ENCODE measurements around the gene MAP3K5.

Gene MAP3K5

DNA sequence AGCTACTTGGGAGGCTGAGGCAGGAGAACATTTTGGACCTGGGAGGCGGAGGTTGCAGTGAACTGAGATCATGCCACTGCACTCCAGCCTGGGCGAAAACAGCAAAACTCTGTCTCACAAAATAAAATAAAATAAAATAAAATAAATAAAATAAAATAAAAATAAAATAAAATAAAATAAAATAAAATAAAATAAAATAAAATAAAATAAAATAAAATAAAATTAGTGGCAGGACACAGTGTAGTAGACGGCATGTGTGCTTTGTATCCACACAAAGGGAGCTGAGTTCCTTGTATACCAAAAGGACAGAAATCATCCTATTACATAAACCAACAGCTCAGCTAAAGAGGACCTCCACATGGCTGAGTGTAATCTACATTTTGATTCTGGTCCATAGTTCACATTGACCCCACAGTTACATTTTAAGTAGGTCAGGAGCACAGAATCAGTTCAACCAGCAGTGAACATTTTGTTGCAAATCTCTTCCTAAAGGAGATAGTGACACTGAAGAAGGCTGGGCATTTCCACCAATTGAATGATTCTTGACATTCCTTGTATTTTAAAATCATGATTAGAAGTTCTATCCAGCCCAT is 150.3 kb downstream of the MAP3K5 start:
- H3K4me2 ChIP-seq: 0 out of 22 replicates have a peak overlapping the region, but pooled peaks of 2 of the 11 experiments have one; percentile 9 to 23
- H3K9me3 ChIP-seq (replicated peaks in 1 of 11): no peaks in the 10 kb centered on the region
- peaks cover 0 to 72% (median 6%) of the 10 kb centered on the region in 11 experiments; a peak in 13 of 22 replicates for H3K36me3 ChIP-seq
- no peaks in the 10 kb centered on the region for H4K20me1 ChIP-seq
- peaks cover 0 to 25% (median 3%) of the 10 kb centered on the region in 10 experiments; a peak in 9 of 20 replicates for H3K4me1 ChIP-seq
- no peak overlapping the region for H3K4me3 ChIP-seq
- no peak overlapping the region; a peak in 1 of 22 replicates for H3K9ac ChIP-seq
- no peaks in the 10 kb centered on the region for H3K27me3 ChIP-seq
- TF ChIP-seq Cebpa-rat (IDR thresholded peaks at IDR 0.05): no peak
- no peak overlapping the region for H3K27ac ChIP-seq

DNA sequence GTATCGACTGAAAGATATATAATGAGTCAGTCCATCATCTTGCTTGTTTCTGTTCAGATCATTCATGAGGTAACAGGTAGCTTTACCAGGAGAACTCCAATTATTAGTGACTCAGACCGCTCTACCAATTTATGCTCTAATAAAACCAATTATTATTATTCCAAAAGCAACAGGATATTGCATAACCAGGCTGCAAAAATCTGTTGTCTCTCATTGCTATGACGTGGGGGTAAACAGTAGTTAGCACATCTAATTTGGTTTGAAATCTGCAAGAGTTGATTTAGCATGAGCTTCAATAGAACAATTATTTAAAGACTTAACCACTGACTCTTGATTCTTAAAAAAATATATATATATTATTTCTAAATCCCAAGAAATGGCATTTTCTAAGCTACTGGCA is 151.1 kb downstream of the MAP3K5 start:
- no peaks in the 10 kb centered on the region for H3K27me3 ChIP-seq
- no peaks in the 10 kb centered on the region for H4K20me1 ChIP-seq
- H3K4me3 ChIP-seq: no peak overlapping the region
- H3K36me3 ChIP-seq: peaks cover 4 to 77% (median 14%) of the 10 kb centered on the region in 11 experiments; a peak in 18 of 22 replicates
- no peaks in the 10 kb centered on the region for H3K9me3 ChIP-seq (replicated peaks in 1 of 11)
- no peak for TF ChIP-seq Cebpa-rat (IDR thresholded peaks at IDR 0.05)
- no peak overlapping the region for H3K27ac ChIP-seq
- H3K9ac ChIP-seq: no peak overlapping the region
- peaks cover 0 to 23% (median 2%) of the 10 kb centered on the region in 10 experiments; a peak in 7 of 20 replicates for H3K4me1 ChIP-seq
- H3K4me2 ChIP-seq: peak overlapping the region in 1 of 11 experiments; percentile 23; a peak in 1 of 22 replicates

DNA sequence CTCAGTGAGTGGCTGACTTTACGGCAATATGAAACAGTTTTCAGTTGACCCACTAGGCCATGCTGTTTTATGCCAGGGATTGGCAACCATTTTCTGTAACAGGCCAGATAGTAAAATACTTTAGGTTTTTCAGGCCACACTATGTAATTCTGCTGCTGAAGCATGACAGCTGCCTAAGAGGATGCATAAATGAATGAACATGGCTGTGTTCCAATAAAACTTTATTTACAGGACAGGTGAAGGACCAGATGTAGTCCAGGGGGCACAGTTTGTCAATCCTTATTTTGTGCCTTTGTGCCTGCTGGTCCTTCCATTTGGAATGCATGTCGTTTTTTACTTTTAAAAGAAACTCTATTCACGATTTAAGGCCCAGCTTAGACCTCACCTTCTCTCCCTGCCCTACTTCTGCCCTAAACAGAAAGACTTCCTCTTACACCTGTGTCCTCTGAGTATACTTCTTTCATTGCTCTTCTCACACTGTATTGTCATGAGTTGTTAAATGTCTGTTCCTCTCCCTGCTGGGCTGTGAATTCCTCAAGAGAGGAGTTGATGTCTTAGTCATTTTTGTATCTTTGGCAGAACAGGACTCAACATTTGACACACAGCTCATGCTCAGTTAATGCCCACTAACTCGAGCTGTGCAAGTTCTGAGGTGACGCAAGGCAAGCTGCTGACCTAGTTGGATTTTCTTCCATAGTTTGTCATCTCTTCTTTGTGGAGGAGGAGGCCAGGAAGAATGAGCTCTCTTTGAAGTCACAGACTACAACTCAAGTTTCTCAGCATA is 152.0 kb downstream of the MAP3K5 start:
- Histone ChIP-seq H3K9me3 (replicated peaks in 1 of 11) (no peaks in the 10 kb centered on the region), H3K4me2 (peak overlapping the region in 2 of 11 experiments; percentile 23 to 38; a peak in 2 of 22 replicates), H3K27ac (no peak overlapping the region), H3K9ac (no peak overlapping the region), H3K4me3 (no peak overlapping the region), H4K20me1 (no peaks in the 10 kb centered on the region), H3K27me3 (no peaks in the 10 kb centered on the region), H3K36me3 (peaks cover 6 to 82% (median 17%) of the 10 kb centered on the region in 11 experiments; a peak in 18 of 22 replicates), H3K4me1 (peaks cover 0 to 23% (median 2%) of the 10 kb centered on the region in 10 experiments; a peak in 7 of 20 replicates)
- TF ChIP-seq Cebpa-rat (IDR thresholded peaks at IDR 0.05): no peak

DNA sequence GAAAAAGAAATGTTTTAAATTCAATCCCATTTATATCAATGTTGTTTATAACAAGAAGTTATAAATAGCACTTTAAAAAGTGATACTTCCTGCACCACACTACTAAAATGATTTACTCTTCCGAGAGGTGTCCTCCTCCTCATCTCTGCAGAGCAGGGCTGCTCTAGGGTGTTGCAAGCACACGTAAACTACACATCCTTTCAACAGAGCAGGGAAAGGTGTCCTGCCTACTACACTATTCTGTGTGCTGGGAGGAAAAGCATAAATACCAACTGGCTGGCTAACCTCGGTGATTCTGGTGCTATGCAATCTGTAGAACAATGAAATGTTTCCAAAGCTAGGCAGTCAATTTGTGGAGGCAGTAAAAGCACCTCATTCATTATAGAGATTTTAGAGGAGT is 152.6 kb downstream of the MAP3K5 start:
- no peaks in the 10 kb centered on the region for H4K20me1 ChIP-seq
- H3K36me3 ChIP-seq: peaks cover 6 to 83% (median 20%) of the 10 kb centered on the region in 11 experiments; a peak in 18 of 22 replicates
- H3K4me1 ChIP-seq: peaks cover 0 to 23% (median 2%) of the 10 kb centered on the region in 10 experiments; a peak in 7 of 20 replicates
- H3K27ac ChIP-seq: no peak overlapping the region
- no peaks in the 10 kb centered on the region for H3K9me3 ChIP-seq (replicated peaks in 1 of 11)
- TF ChIP-seq Cebpa-rat (IDR thresholded peaks at IDR 0.05): no peak
- no peaks in the 10 kb centered on the region for H3K27me3 ChIP-seq
- H3K4me2 ChIP-seq: no peak overlapping the region
- H3K4me3 ChIP-seq: no peak overlapping the region
- no peak overlapping the region for H3K9ac ChIP-seq

DNA sequence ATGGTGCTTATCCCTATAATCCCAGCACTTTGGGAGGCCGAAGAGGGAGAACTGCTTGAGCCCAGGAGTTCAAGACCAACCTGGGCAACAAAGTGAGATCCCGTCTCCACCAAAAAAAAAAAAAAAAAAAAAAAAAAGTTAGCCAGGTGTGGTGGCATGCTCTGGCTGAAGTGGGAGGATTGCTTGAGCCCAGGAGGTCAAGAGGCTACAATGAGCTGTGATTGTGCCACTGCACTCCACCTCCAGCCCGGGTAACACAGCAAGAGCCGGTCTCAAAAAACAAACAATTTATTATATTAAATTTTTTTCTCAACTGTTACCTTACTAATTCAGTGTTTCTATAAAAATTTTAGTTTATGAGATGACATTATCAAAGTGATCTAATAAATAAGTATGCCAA is 156.7 kb downstream of the MAP3K5 start:
- peaks cover 7 to 98% (median 26%) of the 10 kb centered on the region in 11 experiments; a peak in 19 of 22 replicates for H3K36me3 ChIP-seq
- no peak overlapping the region for H3K27ac ChIP-seq
- no peak overlapping the region for H3K4me2 ChIP-seq
- H3K9ac ChIP-seq: no peak overlapping the region
- H3K4me3 ChIP-seq: no peak overlapping the region
- no peaks in the 10 kb centered on the region for H4K20me1 ChIP-seq
- H3K9me3 ChIP-seq (replicated peaks in 1 of 11): no peaks in the 10 kb centered on the region
- no peaks in the 10 kb centered on the region for H3K27me3 ChIP-seq
- H3K4me1 ChIP-seq: peaks cover 0 to 21% (median 0%) of the 10 kb centered on the region in 10 experiments; a peak in 5 of 20 replicates
- no peak for TF ChIP-seq Cebpa-rat (IDR thresholded peaks at IDR 0.05)

DNA sequence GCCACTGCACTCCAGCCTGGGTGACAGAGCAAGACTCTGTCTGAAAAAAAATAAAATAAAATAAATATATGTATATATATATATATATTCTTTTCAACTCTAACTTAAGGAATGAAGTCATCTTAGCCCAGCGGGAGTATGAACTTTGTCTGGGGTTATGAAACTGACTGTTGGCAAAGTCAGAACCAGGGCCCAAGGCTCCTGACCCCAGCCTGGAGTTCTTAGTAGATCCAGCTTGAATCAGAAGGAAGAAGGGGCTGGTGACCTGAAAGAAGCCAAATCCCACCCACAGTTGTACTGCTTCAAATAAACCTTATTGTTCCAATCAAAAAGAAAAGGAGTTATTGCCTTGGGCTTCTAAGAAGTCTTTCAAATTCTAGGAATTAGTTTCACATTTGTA is 158.9 kb downstream of the MAP3K5 start:
- peaks cover 8 to 97% (median 38%) of the 10 kb centered on the region in 11 experiments; a peak in 20 of 22 replicates for H3K36me3 ChIP-seq
- peaks cover 0 to 6% (median 0%) of the 10 kb centered on the region in 11 experiments; a peak in 2 of 22 replicates for H3K9me3 ChIP-seq (replicated peaks in 1 of 11)
- H3K27ac ChIP-seq: peak overlapping the region in 1 of 11 experiments; percentile 44; a peak in 1 of 22 replicates
- TF ChIP-seq Cebpa-rat (IDR thresholded peaks at IDR 0.05): no peak
- no peak overlapping the region for H3K4me3 ChIP-seq
- peaks cover 0 to 16% (median 0%) of the 10 kb centered on the region in 10 experiments; a peak in 4 of 20 replicates for H3K4me1 ChIP-seq
- no peaks in the 10 kb centered on the region for H3K27me3 ChIP-seq
- no peaks in the 10 kb centered on the region for H4K20me1 ChIP-seq
- H3K9ac ChIP-seq: no peak overlapping the region
- peak overlapping the region in 2 of 11 experiments; percentile 21 to 40; a peak in 1 of 22 replicates for H3K4me2 ChIP-seq

DNA sequence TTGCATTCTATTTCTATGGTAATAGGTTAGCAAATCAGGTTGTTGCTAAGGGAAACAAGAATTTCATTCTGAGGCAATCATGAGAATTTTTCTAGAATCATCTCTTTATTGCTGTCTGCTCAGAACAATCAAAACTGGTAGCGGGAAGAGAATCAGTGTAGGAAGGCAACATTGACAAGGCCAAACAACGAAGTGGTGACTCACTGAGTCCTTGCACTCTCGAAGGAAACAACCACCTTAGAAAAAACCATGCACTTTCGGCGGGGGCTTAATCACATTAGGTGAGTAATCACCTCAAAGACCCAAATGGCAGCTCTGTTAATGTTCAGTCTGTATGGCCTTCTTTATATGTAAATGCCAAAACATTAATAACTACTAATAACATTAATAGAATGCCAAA is 163.3 kb downstream of the MAP3K5 start:
- no peaks in the 10 kb centered on the region for H4K20me1 ChIP-seq
- H3K27me3 ChIP-seq: no peaks in the 10 kb centered on the region
- no peak overlapping the region for H3K9ac ChIP-seq
- H3K27ac ChIP-seq: no peak overlapping the region
- H3K4me2 ChIP-seq: no peak overlapping the region
- peaks cover 0 to 6% (median 0%) of the 10 kb centered on the region in 11 experiments; a peak in 2 of 22 replicates for H3K9me3 ChIP-seq (replicated peaks in 1 of 11)
- peaks cover 0 to 90% (median 21%) of the 10 kb centered on the region in 11 experiments; a peak in 14 of 22 replicates for H3K36me3 ChIP-seq
- peaks cover 0 to 8% (median under 1%) of the 10 kb centered on the region in 10 experiments; a peak in 14 of 20 replicates for H3K4me1 ChIP-seq
- H3K4me3 ChIP-seq: no peak overlapping the region
- no peak for TF ChIP-seq Cebpa-rat (IDR thresholded peaks at IDR 0.05)

DNA sequence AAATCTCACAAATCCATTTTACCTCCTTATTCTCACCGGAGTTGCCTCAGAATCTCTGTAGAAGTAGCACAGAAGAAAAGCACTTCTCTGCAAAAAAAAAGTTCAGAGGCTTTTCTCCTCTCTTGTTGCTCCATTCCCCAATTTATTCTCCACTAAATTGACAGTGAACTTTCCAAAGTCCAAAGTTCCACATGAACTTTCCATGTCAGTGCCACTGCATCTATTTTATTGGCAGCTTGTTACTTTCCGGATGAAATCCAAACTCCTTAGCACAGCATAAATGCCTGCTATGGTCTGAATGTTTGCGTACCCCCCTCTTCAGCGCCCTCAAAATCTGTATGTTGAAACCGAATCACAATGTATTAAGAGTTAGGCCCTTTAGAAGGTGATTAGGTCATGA is 165.1 kb downstream of the MAP3K5 start:
- no peak overlapping the region for H3K4me2 ChIP-seq
- H3K4me1 ChIP-seq: peaks cover 6 to 19% (median 11%) of the 10 kb centered on the region in 10 experiments; a peak in 19 of 20 replicates
- no peak overlapping the region for H3K4me3 ChIP-seq
- no peak for TF ChIP-seq Cebpa-rat (IDR thresholded peaks at IDR 0.05)
- H4K20me1 ChIP-seq: no peaks in the 10 kb centered on the region
- no peak overlapping the region for H3K27ac ChIP-seq
- peaks cover 0 to 91% (median 24%) of the 10 kb centered on the region in 11 experiments; a peak in 14 of 22 replicates for H3K36me3 ChIP-seq
- no peaks in the 10 kb centered on the region for H3K27me3 ChIP-seq
- no peak overlapping the region for H3K9ac ChIP-seq
- H3K9me3 ChIP-seq (replicated peaks in 1 of 11): peaks cover 0 to 6% (median 0%) of the 10 kb centered on the region in 11 experiments; a peak in 2 of 22 replicates

DNA sequence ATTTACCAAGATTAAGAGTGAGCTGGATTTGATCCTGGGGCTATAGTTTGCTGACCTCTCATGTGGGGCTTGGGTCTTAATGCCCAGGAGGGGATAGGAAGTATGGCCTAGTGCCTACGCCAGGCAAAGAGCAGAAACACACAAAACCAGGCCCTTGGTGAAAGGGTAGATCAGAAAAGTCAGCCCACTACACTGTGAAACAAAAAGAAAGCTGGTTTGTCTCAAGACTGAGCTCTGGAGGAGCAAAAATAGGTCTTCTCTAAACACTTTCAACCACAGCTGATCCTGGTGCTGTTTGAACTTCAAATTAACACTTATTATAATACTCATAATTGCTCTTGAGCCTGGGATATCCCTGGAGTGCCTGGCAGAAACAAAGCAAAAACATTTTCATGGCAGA is 167.0 kb downstream of the MAP3K5 start:
- TF ChIP-seq Cebpa-rat (IDR thresholded peaks at IDR 0.05): no peak
- H3K9me3 ChIP-seq (replicated peaks in 1 of 11): peaks cover 0 to 6% (median 0%) of the 10 kb centered on the region in 11 experiments; a peak in 4 of 22 replicates
- peaks cover 6 to 30% (median 15%) of the 10 kb centered on the region in 10 experiments; a peak in 19 of 20 replicates for H3K4me1 ChIP-seq
- no peaks in the 10 kb centered on the region for H4K20me1 ChIP-seq
- no peak overlapping the region for H3K4me3 ChIP-seq
- no peak overlapping the region; a peak in 1 of 22 replicates for H3K27ac ChIP-seq
- no peak overlapping the region for H3K4me2 ChIP-seq
- peaks cover 0 to 90% (median 30%) of the 10 kb centered on the region in 11 experiments; a peak in 15 of 22 replicates for H3K36me3 ChIP-seq
- H3K27me3 ChIP-seq: no peaks in the 10 kb centered on the region
- no peak overlapping the region for H3K9ac ChIP-seq
